Nephron progenitor cell (in vitro differentiated cells): ENCODE measurements around the gene PDGFA.

Experiments
- DNase-seq: peaks from one replicate; pipeline ENCODE4 v3.0.0; 2021
- H3K27ac Mint-ChIP-seq: 2 replicates; pipeline ENCODE4 v1.8.0; 2021; ENCODE audit warnings: mild to moderate bottlenecking, moderate library complexity, mixed read lengths
- H3K27me3 Mint-ChIP-seq: 2 replicates; pipeline ENCODE4 v1.8.0; 2021; ENCODE audit warnings: mild to moderate bottlenecking, low read depth, mixed read lengths; ENCODE audit not compliant: poor library complexity
- H3K36me3 Mint-ChIP-seq: 2 replicates; pipeline ENCODE4 v1.8.0; 2021; ENCODE audit warnings: low read depth, mixed read lengths
- H3K4me1 Mint-ChIP-seq: 2 replicates; pipeline ENCODE4 v1.8.0; 2021; ENCODE audit warnings: mixed read lengths
- H3K4me3 Mint-ChIP-seq: 2 replicates; pipeline ENCODE4 v1.8.0; 2021; ENCODE audit warnings: mild to moderate bottlenecking, moderate library complexity, mixed read lengths
- H3K9me3 Mint-ChIP-seq: 2 replicates; pipeline ENCODE4 v1.8.0; 2021; ENCODE audit warnings: mild to moderate bottlenecking, moderate library complexity, mixed read lengths
- CTCF ChIP-seq: fragments of 200-600 bp; sonication (generic); IDR thresholded peaks from 2 replicates; pipeline ENCODE4 v1.5.0; 2021; ENCODE audit warnings: antibody characterized with exemption

PDGFA gene

GRCh38 chr7:563629-564170 is 44.1 kb upstream of the PDGFA start:
- H3K4me1 Mint-ChIP-seq = peaks cover 30% of the 10 kb centered on the region

GRCh38 chr7:562789-563628 is 43.4 kb upstream of the PDGFA start:
- no peaks in the 10 kb centered on the region for H3K36me3 Mint-ChIP-seq
- H3K27me3 Mint-ChIP-seq = peaks cover 3% of the 10 kb centered on the region
- no peak for DNase-seq
- no peaks in the 10 kb centered on the region for H3K9me3 Mint-ChIP-seq
- H3K4me3 Mint-ChIP-seq = no peak overlapping the region
- peaks cover 27% of the 10 kb centered on the region for H3K4me1 Mint-ChIP-seq
- TF ChIP-seq CTCF = no peak
- H3K27ac Mint-ChIP-seq = no peak overlapping the region

More at GRCh38 chr7:563629-564170, 44.1 kb upstream of the PDGFA start:
- DNase-seq = no peak
- no peaks in the 10 kb centered on the region for H3K36me3 Mint-ChIP-seq
- H3K27ac Mint-ChIP-seq = no peak overlapping the region
- no peak overlapping the region for H3K4me3 Mint-ChIP-seq
- no peak for TF ChIP-seq CTCF
- peaks cover 3% of the 10 kb centered on the region for H3K27me3 Mint-ChIP-seq
- no peaks in the 10 kb centered on the region for H3K9me3 Mint-ChIP-seq

DNA sequence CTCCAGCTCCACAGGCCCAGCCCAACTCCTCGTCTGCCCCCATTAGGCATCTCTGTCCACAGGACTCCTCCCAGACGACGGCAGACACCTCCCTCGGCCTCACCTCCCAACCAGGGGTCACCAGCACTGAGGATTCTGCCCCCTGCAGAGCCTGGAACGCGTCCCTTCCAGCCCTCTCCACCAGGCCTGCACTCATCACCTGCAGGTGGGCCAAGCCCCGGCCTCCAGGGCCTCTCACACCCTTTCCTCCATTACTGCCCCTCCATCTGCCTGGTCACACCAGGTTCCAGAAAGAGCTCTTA is 42.7 kb upstream of the PDGFA start:
- H3K4me1 Mint-ChIP-seq = peaks cover 27% of the 10 kb centered on the region
- H3K36me3 Mint-ChIP-seq = no peaks in the 10 kb centered on the region
- peak overlapping the region; percentile 82 for H3K27ac Mint-ChIP-seq
- H3K9me3 Mint-ChIP-seq = no peaks in the 10 kb centered on the region
- peaks cover 3% of the 10 kb centered on the region for H3K27me3 Mint-ChIP-seq
- no peak for DNase-seq
- no peak for TF ChIP-seq CTCF
- H3K4me3 Mint-ChIP-seq = no peak overlapping the region

DNA sequence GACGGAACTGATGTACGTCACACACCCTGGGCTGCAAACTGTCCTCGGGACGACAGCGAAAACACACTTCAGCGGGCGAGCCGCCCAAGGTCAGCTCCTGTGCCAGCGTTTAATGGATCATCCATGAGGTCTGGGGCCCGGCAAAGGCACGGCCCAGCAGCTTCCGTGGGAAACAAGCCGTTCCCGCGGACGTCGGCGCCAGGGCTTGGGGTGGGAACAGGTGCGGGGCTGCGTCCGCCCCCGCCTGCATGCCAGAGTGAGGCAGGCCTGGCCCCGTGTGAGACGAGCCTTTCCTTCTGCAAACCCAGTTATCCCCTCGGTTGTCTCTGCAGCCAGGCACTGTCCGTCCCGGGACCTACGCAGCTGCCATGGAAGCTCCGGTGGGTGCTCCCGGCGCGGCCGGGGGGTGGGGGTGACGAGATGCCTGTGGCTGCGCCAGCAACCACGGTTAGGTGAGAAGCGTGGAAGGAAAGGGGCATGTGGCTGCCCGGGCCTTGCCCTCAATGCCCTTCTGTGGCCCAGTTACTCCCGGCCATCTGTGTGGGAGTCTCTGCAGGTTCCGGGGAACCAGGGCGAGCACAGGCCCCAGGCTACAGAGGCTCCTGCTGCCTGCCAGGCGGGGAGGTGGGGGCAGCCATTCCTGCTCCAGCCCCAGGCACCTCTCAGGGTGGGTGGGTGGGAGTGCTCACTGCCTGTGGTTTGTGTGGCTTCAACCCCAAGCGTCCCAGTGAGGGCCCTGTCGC is 42.2 kb upstream of the PDGFA start:
- Mint-ChIP-seq H3K27ac (peak overlapping the region; percentile 71), H3K36me3 (no peaks in the 10 kb centered on the region), H3K4me3 (peak overlapping the region; percentile 50), H3K4me1 (peaks cover 27% of the 10 kb centered on the region), H3K27me3 (peaks cover 3% of the 10 kb centered on the region), H3K9me3 (no peaks in the 10 kb centered on the region)
- TF ChIP-seq CTCF = no peak
- DNase-seq = peak; percentile 55

GRCh38 chr7:560966-561630 is 41.5 kb upstream of the PDGFA start:
- no peaks in the 10 kb centered on the region for H3K36me3 Mint-ChIP-seq
- no peak for TF ChIP-seq CTCF
- peak overlapping the region; percentile 50 for H3K4me3 Mint-ChIP-seq
- H3K27me3 Mint-ChIP-seq = peaks cover 3% of the 10 kb centered on the region
- H3K9me3 Mint-ChIP-seq = no peaks in the 10 kb centered on the region
- H3K27ac Mint-ChIP-seq = peak overlapping the region; percentile 71
- peaks cover 27% of the 10 kb centered on the region for H3K4me1 Mint-ChIP-seq
- DNase-seq = no peak
